ENCODE measurements around the gene SF3A2. TPM values are rescaled to one million over a fixed set of nuclear protein-coding genes. Genes with fewer than 3 reads are reported as not detected.

SF3A2 gene
- total RNA-seq, 2 experiments from 2014 or later: 124 to 206 TPM

Small RNAs within 50 kb of the gene (microRNA-seq; reads per million reads assigned to microRNA genes)
- gene MIR1227 (ENCODE audit: borderline replicate concordance) (not detected), gene MIR4321 (ENCODE audit: borderline replicate concordance) (not detected)

Small RNAs within 50 kb of the gene (small RNA-seq; reads per million reads assigned to genes)
- not detected for gene MIR1227

Other genes with a start within 250 kb of the SF3A2 start
- 41.9 and 53.9 TPM in 2 replicates for gene BTBD2, start 221.1 kb upstream of the SF3A2 start, total RNA-seq (2014; rRNA removed; shearing (Covaris generic))
- 91.6 and 109 TPM in 2 replicates for gene BTBD2, start 221.1 kb upstream of the SF3A2 start, total RNA-seq (2022)
- 97.0 and 115 TPM in 2 replicates for gene MKNK2, start 185.6 kb upstream of the SF3A2 start, total RNA-seq (2014; rRNA removed; shearing (Covaris generic))
- 200 and 225 TPM in 2 replicates for gene MKNK2, start 185.6 kb upstream of the SF3A2 start, total RNA-seq (2022)
- 41.7 and 54.6 TPM in 2 replicates for gene MOB3A, start 140.5 kb upstream of the SF3A2 start, total RNA-seq (2014; rRNA removed; shearing (Covaris generic))
- 87.5 and 111 TPM in 2 replicates for gene MOB3A, start 140.5 kb upstream of the SF3A2 start, total RNA-seq (2022)
- gene IZUMO4, start 139.9 kb upstream of the SF3A2 start, total RNA-seq (2014; rRNA removed; shearing (Covaris generic)): 11.2 and 12.9 TPM in 2 replicates
- 6.1 and 7.3 TPM in 2 replicates for gene IZUMO4, start 139.9 kb upstream of the SF3A2 start, total RNA-seq (2022)
- gene AP3D1, start 85.3 kb upstream of the SF3A2 start, total RNA-seq (2014; rRNA removed; shearing (Covaris generic)): 56.6 and 80.0 TPM in 2 replicates
- 95.0 and 99.8 TPM in 2 replicates for gene AP3D1, start 85.3 kb upstream of the SF3A2 start, total RNA-seq (2022)
- 19.5 and 27.7 TPM in 2 replicates for gene DOT1L, start 72.9 kb upstream of the SF3A2 start, total RNA-seq (2014; rRNA removed; shearing (Covaris generic))
- 86.0 and 88.3 TPM in 2 replicates for gene DOT1L, start 72.9 kb upstream of the SF3A2 start, total RNA-seq (2022)
- 205 and 221 TPM in 2 replicates for gene PLEKHJ1, start 495 bp upstream of the SF3A2 start, total RNA-seq (2014; rRNA removed; shearing (Covaris generic))
- gene PLEKHJ1, start 495 bp upstream of the SF3A2 start, total RNA-seq (2022): 122 and 129 TPM in 2 replicates
- gene AMH, start 12.5 kb downstream of the SF3A2 start, total RNA-seq (2014; rRNA removed; shearing (Covaris generic)): 10.7 and 14.8 TPM in 2 replicates
- 45.7 and 49.7 TPM in 2 replicates for gene AMH, start 12.5 kb downstream of the SF3A2 start, total RNA-seq (2022)
- gene JSRP1, start 19.6 kb downstream of the SF3A2 start, total RNA-seq (2014; rRNA removed; shearing (Covaris generic)): 0.44 and 1.5 TPM in 2 replicates
- 13.8 and 15.9 TPM in 2 replicates for gene JSRP1, start 19.6 kb downstream of the SF3A2 start, total RNA-seq (2022)
- gene PEAK3, start 45.4 kb downstream of the SF3A2 start, total RNA-seq (2014; rRNA removed; shearing (Covaris generic)): not detected in 2 replicates
- gene PEAK3, start 45.4 kb downstream of the SF3A2 start, total RNA-seq (2022): 0.18 TPM in 1 of 2 replicates, not detected in the other
- gene LINGO3, start 71.3 kb downstream of the SF3A2 start, total RNA-seq (2014; rRNA removed; shearing (Covaris generic)): 0.33 and 0.38 TPM in 2 replicates
- gene LINGO3, start 71.3 kb downstream of the SF3A2 start, total RNA-seq (2022): 0.13 and 0.17 TPM in 2 replicates
- gene LSM7, start 91.8 kb downstream of the SF3A2 start, total RNA-seq (2014; rRNA removed; shearing (Covaris generic)): 288 and 321 TPM in 2 replicates
- gene LSM7, start 91.8 kb downstream of the SF3A2 start, total RNA-seq (2022): 164 and 170 TPM in 2 replicates
- gene SPPL2B, start 91.9 kb downstream of the SF3A2 start, total RNA-seq (2014; rRNA removed; shearing (Covaris generic)): 96.9 and 106 TPM in 2 replicates
- 185 and 191 TPM in 2 replicates for gene SPPL2B, start 91.9 kb downstream of the SF3A2 start, total RNA-seq (2022)
- 0.44 TPM in 1 of 2 replicates, not detected in the other for gene TMPRSS9, start 123.4 kb downstream of the SF3A2 start, total RNA-seq (2014; rRNA removed; shearing (Covaris generic))
- 0.28 TPM in 1 of 2 replicates, not detected in the other for gene TMPRSS9, start 123.4 kb downstream of the SF3A2 start, total RNA-seq (2022)
- 55.4 and 60.0 TPM in 2 replicates for gene TIMM13, start 190.8 kb downstream of the SF3A2 start, total RNA-seq (2014; rRNA removed; shearing (Covaris generic))
- gene TIMM13, start 190.8 kb downstream of the SF3A2 start, total RNA-seq (2022): 95.3 and 120 TPM in 2 replicates
- 141 and 150 TPM in 2 replicates for gene LMNB2, start 220.1 kb downstream of the SF3A2 start, total RNA-seq (2014; rRNA removed; shearing (Covaris generic))
- 113 and 117 TPM in 2 replicates for gene LMNB2, start 220.1 kb downstream of the SF3A2 start, total RNA-seq (2022)
- 98.4 and 102 TPM in 2 replicates for gene GADD45B, start 239.3 kb downstream of the SF3A2 start, total RNA-seq (2014; rRNA removed; shearing (Covaris generic))
- 36.5 and 40.5 TPM in 2 replicates for gene GADD45B, start 239.3 kb downstream of the SF3A2 start, total RNA-seq (2022)

Data from OCI-LY7 (cell line).